ENCODE results near the gene FAM174C.

The FAM174C gene

GRCh38 chr19:1232652-1233072 lies 42.7 kb upstream of the FAM174C start:
- H3K9ac ChIP-seq (ENCODE audit: low read depth, low read length, poor library complexity, severe bottlenecking): no peak overlapping the region
- TF ChIP-seq CTCF (conservative IDR thresholded peaks at IDR 0.05; ENCODE audit: low read length) (no peak), EZH2phosphoT487 (IDR thresholded peaks at IDR 0.05; ENCODE audit: borderline replicate concordance) (no peak)
- no peak overlapping the region for H3K4me2 ChIP-seq (ENCODE audit: low read depth, low read length, poor library complexity, severe bottlenecking)
- no peaks in the 10 kb centered on the region for H3K9me2 ChIP-seq (replicated peaks; ENCODE audit: low read depth, low read length)
- H3K4me3 ChIP-seq (ENCODE audit: low read length, poor library complexity, severe bottlenecking): no peak overlapping the region
- no peak overlapping the region for H2AFZ ChIP-seq (ENCODE audit: low read length)
- no peaks in the 10 kb centered on the region for H3K36me3 ChIP-seq (ENCODE audit: insufficient read depth, low read length)
- H3K4me1 ChIP-seq (ENCODE audit: insufficient read depth, low read length, poor library complexity, severe bottlenecking): no peaks in the 10 kb centered on the region
- H3K27me3 ChIP-seq (ENCODE audit: insufficient read depth, low read length, poor library complexity, severe bottlenecking): no peaks in the 10 kb centered on the region
- H3K9me3 ChIP-seq (ENCODE audit: insufficient read depth, low read depth, low read length): no peaks in the 10 kb centered on the region
- no peaks in the 10 kb centered on the region for H3F3A ChIP-seq (ENCODE audit: low read depth)
- no peaks in the 10 kb centered on the region for H4K20me1 ChIP-seq (ENCODE audit: insufficient read depth, low read length, poor library complexity, severe bottlenecking)
- no peaks in the 10 kb centered on the region for H3K79me2 ChIP-seq (ENCODE audit: insufficient read depth, low read length)

- Histone ChIP-seq H3K9ac (ENCODE audit: low read depth, low read length, poor library complexity, severe bottlenecking) (no peak overlapping the region), H3F3A (ENCODE audit: low read depth) (no peaks in the 10 kb centered on the region)
These were observed 42.1 kb upstream of the FAM174C start for GRCh38 chr19:1233115-1233667.

GRCh38 chr19:1234051-1234954 lies 41.0 kb upstream of the FAM174C start:
- no peak overlapping the region for H3K4me3 ChIP-seq (ENCODE audit: low read length, poor library complexity, severe bottlenecking)
- no peaks in the 10 kb centered on the region for H3K9me3 ChIP-seq (ENCODE audit: insufficient read depth, low read depth, low read length)
- peaks cover 8% of the 10 kb centered on the region; the same call in 1 of the 2 replicates for H3F3A ChIP-seq (ENCODE audit: low read depth)
- H4K20me1 ChIP-seq (ENCODE audit: insufficient read depth, low read length, poor library complexity, severe bottlenecking): no peaks in the 10 kb centered on the region
- H3K4me2 ChIP-seq (ENCODE audit: low read depth, low read length, poor library complexity, severe bottlenecking): no peak overlapping the region
- H3K4me1 ChIP-seq (ENCODE audit: insufficient read depth, low read length, poor library complexity, severe bottlenecking): no peaks in the 10 kb centered on the region
- no peak for TF ChIP-seq CTCF (conservative IDR thresholded peaks at IDR 0.05; ENCODE audit: low read length)
- no peak for TF ChIP-seq EZH2phosphoT487 (IDR thresholded peaks at IDR 0.05; ENCODE audit: borderline replicate concordance)
- no peaks in the 10 kb centered on the region for H3K79me2 ChIP-seq (ENCODE audit: insufficient read depth, low read length)
- no peaks in the 10 kb centered on the region for H3K36me3 ChIP-seq (ENCODE audit: insufficient read depth, low read length)
- H2AFZ ChIP-seq (ENCODE audit: low read length): no peak overlapping the region
- H3K9ac ChIP-seq (ENCODE audit: low read depth, low read length, poor library complexity, severe bottlenecking): no peak overlapping the region
- no peaks in the 10 kb centered on the region for H3K9me2 ChIP-seq (replicated peaks; ENCODE audit: low read depth, low read length)
- H3K27me3 ChIP-seq (ENCODE audit: insufficient read depth, low read length, poor library complexity, severe bottlenecking): no peaks in the 10 kb centered on the region

More at GRCh38 chr19:1233115-1233667, 42.1 kb upstream of the FAM174C start:
- Histone ChIP-seq H4K20me1 (ENCODE audit: insufficient read depth, low read length, poor library complexity, severe bottlenecking) (no peaks in the 10 kb centered on the region), H3K4me1 (ENCODE audit: insufficient read depth, low read length, poor library complexity, severe bottlenecking) (no peaks in the 10 kb centered on the region), H3K79me2 (ENCODE audit: insufficient read depth, low read length) (no peaks in the 10 kb centered on the region), H3K4me3 (ENCODE audit: low read length, poor library complexity, severe bottlenecking) (no peak overlapping the region), H3K9me3 (ENCODE audit: insufficient read depth, low read depth, low read length) (no peaks in the 10 kb centered on the region), H3K4me2 (ENCODE audit: low read depth, low read length, poor library complexity, severe bottlenecking) (no peak overlapping the region), H3K27me3 (ENCODE audit: insufficient read depth, low read length, poor library complexity, severe bottlenecking) (no peaks in the 10 kb centered on the region), H3K9me2 (replicated peaks; ENCODE audit: low read depth, low read length) (no peaks in the 10 kb centered on the region), H2AFZ (ENCODE audit: low read length) (no peak overlapping the region), H3K36me3 (ENCODE audit: insufficient read depth, low read length) (no peaks in the 10 kb centered on the region)
- TF ChIP-seq EZH2phosphoT487 (IDR thresholded peaks at IDR 0.05; ENCODE audit: borderline replicate concordance) (no peak), CTCF (conservative IDR thresholded peaks at IDR 0.05; ENCODE audit: low read length) (no peak)

All from Loucy (cell line).